Thoracic aorta (tissue), 2 donors: ENCODE measurements around the gene FAM120B. TPM values are rescaled to one million over a fixed set of nuclear protein-coding genes. Genes with fewer than 3 reads are reported as not detected.
"Not testable (repeated sequence)": the region's sequence is repeated elsewhere in the genome, so short reads cannot be mapped to it uniquely, and the experiment has no call there.

ENCODE experiments used
- ATAC-seq: fragments of 150-250 bp; one replicate; pipeline ENCODE4 v1.8.0; 2017; ENCODE audit warnings: low read depth; ENCODE audit not compliant: insufficient number of reproducible peaks, low FRiP score
- DNase-seq: peaks from one replicate; pipeline ENCODE4 v3.0.0-alpha.2; 2020; ENCODE audit warnings: low spot score
- H3K27ac ChIP-seq, 2 donors: fragments of 200-600 bp; sonication (generic); 1 replicate in 1 of 2; 2 replicates in 1 of 2; pipeline ENCODE4 v1.5.1; 2016; ENCODE audit warnings: mild to moderate bottlenecking in 2 of 2, moderate library complexity in 2 of 2
- H3K27me3 ChIP-seq: fragments of 200-600 bp; sonication (generic); replicated peaks from 2 replicates; pipeline ENCODE4 v1.6.0; 2016; ENCODE audit warnings: mild to moderate bottlenecking; ENCODE audit not compliant: insufficient read depth
- H3K36me3 ChIP-seq: fragments of 200-600 bp; sonication (generic); one replicate; pipeline ENCODE4 v1.5.1; 2016
- H3K4me1 ChIP-seq, 2 donors: fragments of 200-600 bp; sonication (generic); 1 replicate in 1 of 2; 2 replicates in 1 of 2; pipeline versions ENCODE4 v1.5.1 to v1.6.0; 2016; ENCODE audit warnings: low read depth in 2 of 2, mild to moderate bottlenecking in 1 of 2; ENCODE audit not compliant: control insufficient read depth in 1 of 2
- H3K4me3 ChIP-seq: fragments of 200-600 bp; sonication (generic); 2 replicates; pipeline ENCODE4 v1.5.1; 2016; ENCODE audit warnings: mild to moderate bottlenecking
- H3K9me3 ChIP-seq: fragments of 200-600 bp; sonication (generic); 2 replicates; pipeline ENCODE4 v1.5.1; 2016
- CTCF ChIP-seq: fragments of 200-600 bp; sonication (generic); IDR thresholded peaks from one replicate; pipeline ENCODE4 v1.5.1; 2019; ENCODE audit warnings: antibody characterized with exemption
- total RNA-seq, 2 donors: library from RNA; depleted of rRNA; stranded (reverse); fragments of >200 nt; gene quantifications; one replicate each; pipeline versions ENCODE4 v1.1.0 to v1.2.3, GENCODE V29; 2016

FAM120B gene
- total RNA-seq, 2 donors from 2014 or later = 21.0 to 24.1 TPM

DNA sequence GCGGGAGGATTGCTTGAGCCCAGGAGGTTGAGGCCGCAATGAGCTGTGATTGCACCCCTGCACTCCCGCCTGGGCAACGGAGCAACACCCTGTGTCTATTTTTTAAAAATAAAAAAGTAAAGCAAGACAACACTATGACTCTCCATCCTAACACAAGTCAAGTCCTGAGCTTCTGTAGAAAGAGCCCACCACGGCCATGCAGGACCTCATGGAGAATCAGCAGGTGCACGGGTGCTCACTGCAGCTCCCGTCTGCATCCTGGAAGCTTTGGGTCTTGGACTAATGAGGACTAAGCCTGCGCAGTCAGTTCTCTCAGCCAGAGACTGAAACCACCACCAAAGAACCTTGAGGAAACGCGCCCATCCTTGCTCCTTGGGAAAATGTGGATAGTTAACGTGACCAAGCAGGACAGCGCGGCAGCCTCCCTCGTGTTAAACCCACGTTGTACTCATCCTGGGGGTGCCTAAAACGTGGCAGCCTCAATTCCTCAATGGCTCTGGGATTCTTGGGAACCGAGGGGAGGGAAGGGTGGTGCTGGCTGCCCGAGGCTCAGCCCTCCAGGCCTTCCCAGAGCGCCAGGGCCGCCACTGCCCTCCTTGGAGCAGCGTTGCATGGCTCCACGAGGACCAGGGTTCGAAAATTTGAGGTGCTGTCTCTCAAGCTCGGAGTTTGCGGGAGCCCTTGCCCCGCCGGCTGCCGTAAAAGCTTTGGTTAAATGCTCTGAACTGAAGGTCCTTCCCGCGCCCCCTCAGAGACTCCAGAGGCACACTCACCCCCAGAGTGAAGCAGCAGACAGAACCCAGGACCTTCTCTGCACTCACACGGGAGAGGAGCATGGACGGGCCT is 44.7 kb upstream of the FAM120B start:
- DNase-seq (no peak), ATAC-seq (no peak)
- TF ChIP-seq CTCF = no peak
- no peaks in the 10 kb centered on the region for H3K36me3 ChIP-seq
- H3K9me3 ChIP-seq = no peaks in the 10 kb centered on the region
- no peak overlapping the region for H3K27ac ChIP-seq
- H3K4me3 ChIP-seq = no peak overlapping the region
- H3K27me3 ChIP-seq = no peaks in the 10 kb centered on the region
- no peaks in the 10 kb centered on the region for H3K4me1 ChIP-seq

- Histone ChIP-seq H3K9me3 (no peaks in the 10 kb centered on the region), H3K4me1 (no peaks in the 10 kb centered on the region), H3K27ac (no peak overlapping the region), H3K4me3 (no peak overlapping the region), H3K27me3 (no peaks in the 10 kb centered on the region), H3K36me3 (no peaks in the 10 kb centered on the region)
- ATAC-seq = no peak
- no peak for TF ChIP-seq CTCF
- no peak for DNase-seq
Measured at GRCh38 chr6:170262489-170263088, 44.0 kb upstream of the FAM120B start.

- DNase-seq (no peak), ATAC-seq (no peak)
- TF ChIP-seq CTCF = no peak
- Histone ChIP-seq H3K4me1 (no peaks in the 10 kb centered on the region), H3K9me3 (no peaks in the 10 kb centered on the region), H3K36me3 (no peaks in the 10 kb centered on the region), H3K4me3 (no peak overlapping the region), H3K27me3 (no peaks in the 10 kb centered on the region), H3K27ac (no peak overlapping the region)
Measured at GRCh38 chr6:170263410-170263809, 43.1 kb upstream of the FAM120B start.

GRCh38 chr6:170264086-170264485 is 42.5 kb upstream of the FAM120B start:
- TF ChIP-seq CTCF = no peak
- no peak overlapping the region for H3K27ac ChIP-seq
- no peaks in the 10 kb centered on the region for H3K9me3 ChIP-seq
- ATAC-seq (no peak), DNase-seq (no peak)
- no peaks in the 10 kb centered on the region for H3K27me3 ChIP-seq
- no peak overlapping the region for H3K4me3 ChIP-seq
- H3K4me1 ChIP-seq = no peaks in the 10 kb centered on the region
- no peaks in the 10 kb centered on the region for H3K36me3 ChIP-seq

GRCh38 chr6:170264644-170265043 is 41.9 kb upstream of the FAM120B start:
- DNase-seq, H3K27ac ChIP-seq, H3K27me3 ChIP-seq, H3K4me1 ChIP-seq, ATAC-seq, H3K9me3 ChIP-seq, H3K4me3 ChIP-seq, H3K36me3 ChIP-seq: not testable (repeated sequence)
